IgD-negative memory B cell (primary cell): ENCODE data around the gene SPDYC. TPM values are rescaled to one million over a fixed set of nuclear protein-coding genes. Genes with fewer than 3 reads are reported as not detected.

Experiments used
- H3K27ac Mint-ChIP-seq, 3 donors: one replicate each; pipeline ENCODE4 v1.8.0; 2020 to 2022; ENCODE audit warnings: mild to moderate bottlenecking in 3 of 3, mixed read lengths in 3 of 3, moderate library complexity in 1 of 3
- H3K27me3 Mint-ChIP-seq: one replicate; pipeline ENCODE4 v1.8.0; 2021; ENCODE audit warnings: mixed read lengths
- H3K36me3 Mint-ChIP-seq: one replicate; pipeline ENCODE4 v1.8.0; 2020; ENCODE audit warnings: mild to moderate bottlenecking, mixed read lengths
- H3K4me1 Mint-ChIP-seq, 3 donors: one replicate each; pipeline ENCODE4 v1.8.0; 2020 to 2022; ENCODE audit warnings: mixed read lengths in 3 of 3, mild to moderate bottlenecking in 1 of 3
- H3K4me3 Mint-ChIP-seq, 4 donors: one replicate each; pipeline ENCODE4 v1.8.0; 2020 to 2022; ENCODE audit warnings: mild to moderate bottlenecking in 4 of 4, mixed read lengths in 4 of 4, moderate library complexity in 3 of 4
- H3K9me3 Mint-ChIP-seq, 3 donors: one replicate each; pipeline ENCODE4 v1.8.0; 2020 to 2021; ENCODE audit warnings: mixed read lengths in 3 of 3, mild to moderate bottlenecking in 1 of 3
- polyA plus RNA-seq: library from polyadenylated mRNA; unstranded; fragments of 300-500 nt; fragmentation: Illumina TruSeq; gene quantifications from one replicate; pipeline ENCODE4 v1.2.3, GENCODE V29; 2021

Gene SPDYC
- not detected for polyA plus RNA-seq

DNA sequence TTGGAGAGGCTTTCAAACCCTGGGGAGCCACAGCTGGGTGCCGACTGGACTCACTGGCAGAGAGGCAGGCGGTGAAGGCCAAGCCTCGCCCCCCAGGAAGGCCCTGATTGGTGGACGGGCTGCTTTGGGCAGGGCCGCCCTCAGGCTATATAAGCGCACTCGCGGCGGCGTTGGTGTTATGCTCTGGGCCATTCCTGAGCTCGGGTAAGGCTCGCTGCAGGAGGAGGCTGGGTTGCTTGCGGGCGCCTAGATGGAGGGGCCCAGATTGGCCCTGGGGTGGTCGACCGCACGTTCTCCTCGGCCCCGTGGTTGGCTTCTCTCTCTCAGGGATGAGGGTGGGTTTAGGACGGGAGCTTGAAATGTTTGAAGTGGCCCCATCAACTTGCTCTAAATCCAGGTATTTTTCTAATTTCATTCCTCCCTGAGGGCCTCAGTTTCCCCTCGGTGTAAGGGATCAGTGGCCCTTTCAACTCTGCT, at the start of gene SPDYC:
Gene SPDYC (plus strand): TSS at position 176 of the 477 bp plus-strand sequence. CDS start 1,125 bp downstream, outside the sequence.
- peaks cover 3% of the 10 kb centered on the region for H3K36me3 Mint-ChIP-seq
- peaks cover 7 to 11% (median 8%) of the 10 kb centered on the region in 3 donors for H3K4me1 Mint-ChIP-seq
- H3K27ac Mint-ChIP-seq = peak within 1 kb of the TSS in 1 of 3 donors; percentile 50
- H3K9me3 Mint-ChIP-seq = no peaks in the 10 kb centered on the region
- H3K27me3 Mint-ChIP-seq = no peaks in the 10 kb centered on the region
- H3K4me3 Mint-ChIP-seq = peak within 1 kb of the TSS in 2 of 4 donors; percentile 41 to 74

- Mint-ChIP-seq H3K27me3 (no peaks in the 10 kb centered on the region), H3K27ac (peak overlapping the region; percentile 98 to 99 (median 99)), H3K9me3 (no peaks in the 10 kb centered on the region), H3K36me3 (peaks cover 7% of the 10 kb centered on the region), H3K4me1 (peaks cover 15 to 41% (median 21%) of the 10 kb centered on the region in 3 donors), H3K4me3 (peak overlapping the region; percentile 95 to 100 (median 99))
Measured at GRCh38 chr11:65120831-65121230, 49.2 kb upstream of the SPDYC start.

DNA sequence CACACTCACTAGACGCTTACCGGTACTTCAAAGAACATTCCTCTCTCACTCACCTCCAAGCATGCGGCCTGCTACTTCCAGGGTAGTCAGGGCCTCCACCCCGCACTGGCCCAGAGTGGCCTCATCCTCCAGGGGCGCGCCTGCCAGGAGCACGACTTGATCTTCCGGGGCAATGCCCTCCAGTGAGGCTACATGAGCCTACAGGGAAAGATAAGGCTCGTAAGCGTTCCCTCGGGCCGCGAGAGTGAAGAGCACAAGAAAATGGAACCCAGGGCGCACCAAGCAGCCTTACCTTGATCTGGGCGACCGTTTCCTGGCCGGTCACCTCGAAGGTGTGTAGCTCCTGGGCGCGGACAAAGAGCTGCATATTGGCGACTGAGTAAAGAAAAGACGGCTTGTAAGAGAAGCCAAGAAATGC, 48.6 kb upstream of the SPDYC start:
- Mint-ChIP-seq H3K4me3 (peak overlapping the region; percentile 95 to 100 (median 99)), H3K27me3 (no peaks in the 10 kb centered on the region), H3K4me1 (peaks cover 15 to 39% (median 21%) of the 10 kb centered on the region in 3 donors), H3K36me3 (peaks cover 7% of the 10 kb centered on the region), H3K9me3 (no peaks in the 10 kb centered on the region), H3K27ac (peak overlapping the region; percentile 98 to 99 (median 99))

- Mint-ChIP-seq H3K27ac (peak within 1 kb of the TSS; percentile 98 to 99 (median 99)), H3K27me3 (no peaks in the 10 kb centered on the region), H3K4me3 (peak within 1 kb of the TSS; percentile 95 to 100 (median 99)), H3K36me3 (peaks cover 7% of the 10 kb centered on the region), H3K9me3 (no peaks in the 10 kb centered on the region), H3K4me1 (peaks cover 15 to 39% (median 17%) of the 10 kb centered on the region in 3 donors)
Measured at GRCh38 chr11:65121865-65122696, 48.0 kb upstream of the SPDYC start, which contains the start of the genes FAU and MRPL49. TSS of gene FAU (minus strand) at chr11:65122134. CDS start at chr11:65121813, 321 bp downstream. TSS of gene MRPL49 (plus strand) at chr11:65122321. CDS start at chr11:65122347, 26 bp downstream.

GRCh38 chr11:65124480-65125196, 45.4 kb upstream of the SPDYC start:
- H3K27me3 Mint-ChIP-seq = no peaks in the 10 kb centered on the region
- peak overlapping the region in 3 of 4 donors; percentile 44 to 85 (median 63) for H3K4me3 Mint-ChIP-seq
- peaks cover 8 to 28% (median 17%) of the 10 kb centered on the region in 3 donors for H3K4me1 Mint-ChIP-seq
- no peaks in the 10 kb centered on the region for H3K9me3 Mint-ChIP-seq
- peak overlapping the region in 1 of 3 donors; percentile 72 for H3K27ac Mint-ChIP-seq
- peaks cover 4% of the 10 kb centered on the region for H3K36me3 Mint-ChIP-seq

DNA sequence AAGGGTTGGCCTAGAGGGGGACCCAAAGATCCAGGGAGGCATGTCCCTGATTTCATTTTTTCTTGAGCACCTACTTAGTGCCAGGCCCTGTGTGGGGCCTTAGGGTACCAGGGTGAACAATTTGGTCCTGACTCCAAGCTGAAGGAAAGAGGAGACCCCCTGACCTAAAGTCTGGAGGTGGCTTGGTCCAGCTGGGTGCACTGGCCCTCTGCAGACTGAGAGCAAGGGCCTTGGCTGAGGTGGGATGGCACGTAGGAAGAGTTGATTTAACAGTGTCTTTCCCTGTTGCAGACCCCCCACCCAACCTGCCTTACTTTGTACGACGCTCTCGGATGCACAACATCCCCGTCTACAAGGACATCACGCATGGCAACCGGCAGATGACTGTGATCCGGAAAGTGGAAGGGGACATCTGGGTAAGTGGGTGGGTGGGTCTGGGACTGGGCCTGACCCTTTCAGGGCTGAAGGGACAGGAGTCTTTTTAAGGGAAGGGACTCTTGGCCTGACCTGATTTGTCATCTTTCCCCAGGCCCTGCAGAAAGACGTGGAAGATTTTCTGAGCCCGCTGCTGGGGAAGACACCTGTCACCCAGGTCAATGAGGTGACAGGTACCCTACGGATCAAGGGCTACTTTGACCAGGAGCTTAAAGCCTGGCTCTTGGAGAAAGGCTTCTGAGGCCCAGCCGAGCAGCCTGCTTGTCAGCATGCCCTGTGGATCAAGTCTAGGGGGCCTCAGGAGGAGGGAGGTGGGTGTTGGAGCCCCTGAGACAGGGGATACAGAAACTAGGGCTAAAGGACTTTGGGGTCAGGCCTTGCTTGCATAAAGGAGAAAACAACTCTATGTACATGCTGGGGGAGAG, 44.6 kb upstream of the SPDYC start:
- no peaks in the 10 kb centered on the region for H3K9me3 Mint-ChIP-seq
- peak overlapping the region in 1 of 4 donors; percentile 85 for H3K4me3 Mint-ChIP-seq
- H3K36me3 Mint-ChIP-seq = peaks cover 4% of the 10 kb centered on the region
- H3K4me1 Mint-ChIP-seq = peaks cover 8 to 28% (median 20%) of the 10 kb centered on the region in 3 donors
- H3K27ac Mint-ChIP-seq = peak overlapping the region in 1 of 3 donors; percentile 89
- no peaks in the 10 kb centered on the region for H3K27me3 Mint-ChIP-seq

- Mint-ChIP-seq H3K27me3 (no peaks in the 10 kb centered on the region), H3K27ac (peak overlapping the region in 1 of 3 donors; percentile 89), H3K9me3 (no peaks in the 10 kb centered on the region), H3K4me3 (peak overlapping the region in 1 of 4 donors; percentile 74), H3K36me3 (peaks cover 8% of the 10 kb centered on the region), H3K4me1 (peaks cover 17 to 32% (median 25%) of the 10 kb centered on the region in 3 donors)
Measured at GRCh38 chr11:65126624-65127274, 43.3 kb upstream of the SPDYC start.

- Mint-ChIP-seq H3K4me1 (peaks cover 19 to 28% (median 24%) of the 10 kb centered on the region in 3 donors), H3K27ac (peak overlapping the region in 1 of 3 donors; percentile 42), H3K9me3 (no peaks in the 10 kb centered on the region), H3K27me3 (no peaks in the 10 kb centered on the region), H3K36me3 (peaks cover 9% of the 10 kb centered on the region), H3K4me3 (peak overlapping the region in 1 of 4 donors; percentile 74)
Measured at GRCh38 chr11:65127473-65128181, 42.4 kb upstream of the SPDYC start.

DNA sequence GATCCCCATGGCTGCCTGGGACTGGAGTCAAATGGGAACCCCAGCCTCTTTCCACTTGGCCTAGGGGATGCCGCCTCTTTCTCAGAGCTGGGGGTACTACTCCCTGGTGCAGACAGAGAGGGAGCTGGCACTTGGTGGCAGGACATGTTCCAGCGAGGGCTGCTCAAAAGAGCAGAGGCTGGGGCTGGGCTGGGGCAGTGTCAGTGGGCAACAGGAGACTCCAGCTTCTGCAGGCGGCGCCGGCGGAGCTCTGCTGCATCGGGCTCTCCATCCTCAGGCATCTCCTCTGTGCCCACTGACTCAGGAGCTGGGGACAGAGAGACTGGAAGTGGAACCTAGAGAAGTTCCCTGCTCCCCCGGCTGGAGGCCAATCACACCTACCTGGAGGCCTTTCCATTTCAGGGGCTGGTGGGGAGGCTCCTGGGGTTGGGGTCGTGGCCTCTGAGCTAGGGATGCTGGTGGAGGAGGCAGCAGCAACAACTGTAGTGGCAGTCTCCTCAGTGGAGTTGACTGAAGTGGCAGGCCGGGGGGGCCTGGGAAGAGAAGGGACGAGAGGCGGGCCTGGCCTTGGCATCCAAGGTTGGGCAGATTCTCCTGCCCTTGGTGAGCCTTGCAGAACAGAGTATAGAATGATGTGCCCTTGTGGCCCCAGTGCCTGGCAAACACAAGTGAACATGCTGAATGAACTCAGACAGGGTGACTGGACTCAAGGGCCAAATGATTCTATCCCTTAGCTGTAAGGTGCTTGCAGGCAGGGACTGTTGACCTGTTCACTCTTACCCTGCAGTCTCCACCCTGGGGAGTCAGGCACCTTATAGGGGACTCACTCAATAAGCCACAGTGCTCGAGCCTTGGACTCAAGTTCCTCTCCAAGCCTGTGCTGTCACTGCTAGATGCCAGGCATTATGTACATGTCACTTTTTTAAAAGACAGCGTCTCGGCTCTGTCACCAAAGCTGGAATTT, 41.6 kb upstream of the SPDYC start:
- Mint-ChIP-seq H3K4me1 (peaks cover 20 to 24% (median 24%) of the 10 kb centered on the region in 3 donors), H3K4me3 (peak overlapping the region in 3 of 4 donors; percentile 17 to 77 (median 21)), H3K36me3 (peaks cover 9% of the 10 kb centered on the region), H3K27me3 (no peaks in the 10 kb centered on the region), H3K27ac (peak overlapping the region in 1 of 3 donors; percentile 80), H3K9me3 (no peaks in the 10 kb centered on the region)

DNA sequence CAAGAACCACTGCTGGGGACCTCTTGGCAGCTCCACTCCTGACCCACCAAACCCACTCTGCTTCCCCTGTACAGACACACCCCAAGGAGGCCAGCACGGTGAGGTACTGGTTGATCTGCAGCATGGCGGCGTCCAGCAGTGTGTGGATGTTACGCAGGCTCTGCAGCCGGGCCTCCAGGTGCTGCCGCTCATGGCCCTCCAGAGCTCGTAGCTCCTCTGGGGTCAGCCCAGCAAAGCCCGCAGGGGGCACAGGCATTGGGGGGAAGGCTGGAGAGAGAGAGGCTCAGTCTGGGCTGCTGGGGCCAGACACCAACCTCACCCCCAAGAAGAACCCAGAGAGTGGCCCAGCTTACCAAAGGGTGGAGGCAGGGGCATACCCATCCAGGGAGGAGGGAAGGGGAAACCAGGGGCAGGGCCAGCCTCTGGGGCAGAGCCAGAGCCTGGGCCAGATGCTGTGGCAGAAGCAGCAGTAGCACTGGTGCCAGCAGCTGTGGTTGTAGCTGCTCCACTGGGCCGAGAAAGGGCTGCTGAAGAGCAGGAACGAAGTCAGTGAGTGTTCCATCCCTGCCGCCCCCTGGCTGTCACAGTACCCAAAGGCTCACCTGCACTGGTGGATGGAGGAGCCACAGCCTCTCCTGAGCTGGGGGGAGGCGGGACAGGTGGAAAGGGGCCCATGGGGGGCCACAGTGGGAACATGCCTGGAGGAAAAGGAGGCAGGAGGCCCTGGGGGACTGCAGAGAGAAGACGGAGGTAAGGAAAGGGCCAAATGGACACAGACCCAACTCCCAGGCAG, 40.2 kb upstream of the SPDYC start:
- H3K4me3 Mint-ChIP-seq = peak overlapping the region in 3 of 4 donors; percentile 77 to 98 (median 85)
- H3K9me3 Mint-ChIP-seq = no peaks in the 10 kb centered on the region
- no peaks in the 10 kb centered on the region for H3K27me3 Mint-ChIP-seq
- peaks cover 9% of the 10 kb centered on the region for H3K36me3 Mint-ChIP-seq
- peak overlapping the region; percentile 16 to 73 (median 19) for H3K27ac Mint-ChIP-seq
- peaks cover 19 to 26% (median 21%) of the 10 kb centered on the region in 3 donors for H3K4me1 Mint-ChIP-seq

- peaks cover 9% of the 10 kb centered on the region for H3K36me3 Mint-ChIP-seq
- H3K4me3 Mint-ChIP-seq = peak overlapping the region; percentile 63 to 99 (median 98)
- H3K4me1 Mint-ChIP-seq = peaks cover 24 to 30% (median 25%) of the 10 kb centered on the region in 3 donors
- H3K27ac Mint-ChIP-seq = peak overlapping the region; percentile 47 to 100 (median 99)
- H3K27me3 Mint-ChIP-seq = no peaks in the 10 kb centered on the region
- H3K9me3 Mint-ChIP-seq = no peaks in the 10 kb centered on the region
Measured at GRCh38 chr11:65130631-65131416, 39.2 kb upstream of the SPDYC start.
